Ascending aorta (tissue), 2 donors: Measurements from ENCODE around the gene IKZF3. TPM values are rescaled to one million over a fixed set of nuclear protein-coding genes. Genes with fewer than 3 reads are reported as not detected.

Experiments used
- DNase-seq, 2 donors: peaks; one replicate each; pipeline ENCODE4 v3.0.0-alpha.2; 2019; ENCODE audit warnings: low spot score in 2 of 2
- H3K27ac ChIP-seq, 2 donors: fragments of 200-600 bp; sonication (generic); one replicate each; pipeline ENCODE4 v1.5.1; 2016 to 2017; ENCODE audit warnings: mild to moderate bottlenecking in 1 of 2
- H3K27me3 ChIP-seq: fragments of 200-600 bp; sonication (generic); one replicate; pipeline ENCODE4 v1.5.1; 2017
- H3K36me3 ChIP-seq, 2 donors: fragments of 200-600 bp; sonication (generic); one replicate each; pipeline ENCODE4 v1.5.1; 2016
- H3K4me1 ChIP-seq, 2 donors: fragments of 200-600 bp; sonication (generic); one replicate each; pipeline ENCODE4 v1.5.1; 2016 to 2017; ENCODE audit warnings: mild to moderate bottlenecking in 1 of 2
- H3K4me3 ChIP-seq, 2 donors: fragments of 200-600 bp; sonication (generic); one replicate each; pipeline ENCODE4 v1.5.1; 2016 to 2017; ENCODE audit warnings: mild to moderate bottlenecking in 1 of 2
- H3K9me3 ChIP-seq, 2 donors: fragments of 200-600 bp; sonication (generic); one replicate each; pipeline ENCODE4 v1.5.1; 2016
- CTCF ChIP-seq, 3 experiments: fragments of 200-600 bp in 2 of 3; fragments of 450-650 bp in 1 of 3; sonication (generic) in 2 of 3; IDR thresholded peaks; one replicate each; pipeline ENCODE4 v1.5.1; 2016 to 2019; ENCODE audit warnings: antibody characterized with exemption in 3 of 3, mild to moderate bottlenecking in 1 of 3, moderate library complexity in 1 of 3
- intact Hi-C: fragments of 100-400 bp; cut with DNase I; formaldehyde crosslinking; loops from one replicate; pipeline ENCODE4 v1.15.1; 2023
- total RNA-seq: library from RNA; depleted of rRNA; stranded (reverse); fragments of >200 nt; gene quantifications from one replicate; pipeline ENCODE4 v1.1.0, GENCODE V29; 2016

Gene IKZF3
- total RNA-seq, 1 donor from 2014 or later = 1.5 TPM

- Histone ChIP-seq H3K27me3 (no peaks in the 10 kb centered on the region), H3K9me3 (no peaks in the 10 kb centered on the region), H3K36me3 (peaks cover 61 to 94% of the 10 kb centered on the region in 2 donors), H3K4me3 (no peak overlapping the region), H3K4me1 (no peaks in the 10 kb centered on the region), H3K27ac (no peak overlapping the region)
- DNase-seq = no peak
- intact Hi-C loops = loop anchor here (10.0 kb wide), 1 partner anchor 205 kb away; the partner anchor contains the start of genes LRRC3C and ORMDL3
- no peak for TF ChIP-seq CTCF (IDR thresholded peaks at IDR 0.05)
Measured at GRCh38 chr17:39719563-39720355, 144.4 kb downstream of the IKZF3 start.

DNA sequence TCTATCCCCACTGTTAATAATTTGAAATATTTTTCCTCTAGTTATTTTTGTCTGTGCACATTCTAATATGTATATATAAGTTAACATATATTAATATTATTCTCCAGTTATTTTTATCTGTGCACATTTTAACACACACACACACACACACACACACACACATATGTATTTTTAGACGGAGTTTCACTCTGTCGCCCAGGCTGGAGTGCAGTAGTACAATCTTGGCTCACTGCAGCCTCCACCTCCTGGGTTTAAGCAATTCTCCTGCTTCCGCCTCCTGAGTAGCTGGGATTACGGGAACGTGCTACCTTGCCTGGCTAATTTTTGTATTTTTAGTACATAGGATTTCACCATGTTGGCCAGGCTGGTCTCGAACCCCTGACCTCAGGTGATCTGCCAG is 146.5 kb downstream of the IKZF3 start:
- peaks cover 60 to 92% of the 10 kb centered on the region in 2 donors for H3K36me3 ChIP-seq
- H3K4me3 ChIP-seq = no peak overlapping the region
- no peaks in the 10 kb centered on the region for H3K4me1 ChIP-seq
- intact Hi-C loops = no loop called here
- no peak for TF ChIP-seq CTCF (IDR thresholded peaks at IDR 0.05)
- no peak overlapping the region for H3K27ac ChIP-seq
- no peak for DNase-seq
- H3K9me3 ChIP-seq = no peaks in the 10 kb centered on the region
- no peaks in the 10 kb centered on the region for H3K27me3 ChIP-seq

- intact Hi-C loops = no loop called here
- TF ChIP-seq CTCF (IDR thresholded peaks at IDR 0.05) = no peak
- H3K4me1 ChIP-seq = no peaks in the 10 kb centered on the region
- H3K27ac ChIP-seq = no peak overlapping the region
- H3K4me3 ChIP-seq = no peak overlapping the region
- DNase-seq = no peak
- H3K36me3 ChIP-seq = peaks cover 64 to 94% of the 10 kb centered on the region in 2 donors
- H3K9me3 ChIP-seq = no peaks in the 10 kb centered on the region
- no peaks in the 10 kb centered on the region for H3K27me3 ChIP-seq
Measured at GRCh38 chr17:39716879-39717536, 147.1 kb downstream of the IKZF3 start.

DNA sequence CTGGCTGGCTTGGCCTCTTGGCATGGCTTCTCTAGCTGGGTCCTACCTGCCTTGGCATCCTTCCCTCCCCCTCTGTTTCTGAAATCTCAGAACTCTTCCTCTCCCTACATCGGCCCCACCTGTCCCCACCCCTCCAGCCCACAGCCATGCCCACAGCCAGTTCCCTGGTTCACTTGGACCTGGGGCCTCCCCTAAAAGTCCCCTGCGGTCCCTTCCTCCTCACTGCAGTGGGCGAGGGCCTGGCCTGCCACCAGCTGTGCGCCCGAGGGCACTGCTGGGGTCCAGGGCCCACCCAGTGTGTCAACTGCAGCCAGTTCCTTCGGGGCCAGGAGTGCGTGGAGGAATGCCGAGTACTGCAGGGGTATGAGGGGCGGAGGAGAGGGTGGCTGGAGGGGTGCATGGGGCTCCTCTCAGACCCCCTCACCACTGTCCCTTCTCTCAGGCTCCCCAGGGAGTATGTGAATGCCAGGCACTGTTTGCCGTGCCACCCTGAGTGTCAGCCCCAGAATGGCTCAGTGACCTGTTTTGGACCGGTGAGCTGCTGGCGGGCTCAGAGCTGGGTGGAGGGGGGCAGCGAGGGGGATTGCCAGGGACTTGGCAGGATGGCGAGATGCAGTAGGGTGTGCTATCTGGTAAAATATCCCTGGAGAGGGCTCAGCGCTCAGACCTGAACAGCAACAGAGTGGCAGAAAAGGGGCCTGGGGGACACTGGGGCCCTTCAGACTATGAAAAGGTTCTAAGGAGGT is 147.9 kb downstream of the IKZF3 start:
- no peak for TF ChIP-seq CTCF (IDR thresholded peaks at IDR 0.05)
- no peaks in the 10 kb centered on the region for H3K4me1 ChIP-seq
- H3K4me3 ChIP-seq = no peak overlapping the region
- intact Hi-C loops = no loop called here
- H3K27me3 ChIP-seq = no peaks in the 10 kb centered on the region
- DNase-seq = no peak
- peak overlapping the region in 1 of 2 donors; percentile 18 for H3K27ac ChIP-seq
- no peaks in the 10 kb centered on the region for H3K9me3 ChIP-seq
- peaks cover 68 to 94% of the 10 kb centered on the region in 2 donors for H3K36me3 ChIP-seq

GRCh38 chr17:39715375-39716072 is 148.6 kb downstream of the IKZF3 start:
- peaks cover 73 to 96% of the 10 kb centered on the region in 2 donors for H3K36me3 ChIP-seq
- no peak overlapping the region for H3K4me3 ChIP-seq
- no peaks in the 10 kb centered on the region for H3K9me3 ChIP-seq
- no peak for DNase-seq
- H3K27ac ChIP-seq = no peak overlapping the region
- intact Hi-C loops = no loop called here
- H3K4me1 ChIP-seq = no peaks in the 10 kb centered on the region
- H3K27me3 ChIP-seq = no peaks in the 10 kb centered on the region
- no peak for TF ChIP-seq CTCF (IDR thresholded peaks at IDR 0.05)
